ENCODE measurements around the gene CACNG4.

The CACNG4 gene

DNA sequence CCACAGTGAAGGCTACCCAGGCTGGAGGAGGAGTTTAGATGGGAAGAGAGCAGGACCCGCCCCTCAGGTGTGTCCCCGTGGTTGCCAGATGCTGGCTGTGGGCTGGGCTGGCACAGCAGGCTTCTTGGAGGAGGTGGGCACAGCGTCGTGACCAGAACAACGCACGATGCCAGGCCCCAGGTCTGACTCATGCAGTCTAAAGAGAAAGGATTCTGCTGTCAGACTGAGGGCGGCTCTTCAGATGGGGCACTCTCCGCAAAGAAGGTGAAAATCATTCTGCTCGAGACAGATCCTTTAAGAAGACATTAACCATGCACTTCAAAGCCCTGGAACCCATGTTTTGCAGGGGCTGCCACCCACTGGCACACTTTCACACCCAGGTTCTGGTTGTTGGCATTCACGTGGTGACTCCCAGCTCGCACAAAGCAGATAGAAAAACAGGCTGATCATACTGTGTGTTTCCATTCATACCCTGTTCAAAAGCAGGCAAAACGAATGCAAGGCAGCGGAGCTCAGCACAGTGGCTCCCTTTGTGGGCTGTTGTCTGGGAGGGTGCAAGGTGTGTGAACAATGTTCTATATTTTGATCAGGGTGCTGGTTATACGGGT is 19.0 kb downstream of the CACNG4 start:
- no peaks in the 10 kb centered on the region for H3K79me2 ChIP-seq (ENCODE audit: insufficient read depth, low read length)
- no peaks in the 10 kb centered on the region for H3K27me3 ChIP-seq (ENCODE audit: insufficient read depth, low read length, poor library complexity, severe bottlenecking)
- TF ChIP-seq, protein P1, sequence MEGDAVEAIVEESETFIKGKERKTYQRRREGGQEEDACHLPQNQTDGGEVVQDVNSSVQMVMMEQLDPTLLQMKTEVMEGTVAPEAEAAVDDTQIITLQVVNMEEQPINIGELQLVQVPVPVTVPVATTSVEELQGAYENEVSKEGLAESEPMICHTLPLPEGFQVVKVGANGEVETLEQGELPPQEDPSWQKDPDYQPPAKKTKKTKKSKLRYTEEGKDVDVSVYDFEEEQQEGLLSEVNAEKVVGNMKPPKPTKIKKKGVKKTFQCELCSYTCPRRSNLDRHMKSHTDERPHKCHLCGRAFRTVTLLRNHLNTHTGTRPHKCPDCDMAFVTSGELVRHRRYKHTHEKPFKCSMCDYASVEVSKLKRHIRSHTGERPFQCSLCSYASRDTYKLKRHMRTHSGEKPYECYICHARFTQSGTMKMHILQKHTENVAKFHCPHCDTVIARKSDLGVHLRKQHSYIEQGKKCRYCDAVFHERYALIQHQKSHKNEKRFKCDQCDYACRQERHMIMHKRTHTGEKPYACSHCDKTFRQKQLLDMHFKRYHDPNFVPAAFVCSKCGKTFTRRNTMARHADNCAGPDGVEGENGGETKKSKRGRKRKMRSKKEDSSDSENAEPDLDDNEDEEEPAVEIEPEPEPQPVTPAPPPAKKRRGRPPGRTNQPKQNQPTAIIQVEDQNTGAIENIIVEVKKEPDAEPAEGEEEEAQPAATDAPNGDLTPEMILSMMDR (conservative IDR thresholded peaks at IDR 0.05; ENCODE audit: low read length) = no peak
- no peak for TF ChIP-seq EZH2phosphoT487 (IDR thresholded peaks at IDR 0.05; ENCODE audit: borderline replicate concordance)
- no peaks in the 10 kb centered on the region for H3K36me3 ChIP-seq (ENCODE audit: insufficient read depth, low read length)
- H3K9me2 ChIP-seq (replicated peaks; ENCODE audit: low read depth, low read length) = no peaks in the 10 kb centered on the region
- H2AFZ ChIP-seq (ENCODE audit: low read length) = no peak overlapping the region
- no peaks in the 10 kb centered on the region for H3K4me1 ChIP-seq (ENCODE audit: insufficient read depth, low read length, poor library complexity, severe bottlenecking)
- H3K4me3 ChIP-seq (ENCODE audit: low read length, poor library complexity, severe bottlenecking) = no peak overlapping the region
- no peaks in the 10 kb centered on the region for H3K9me3 ChIP-seq (ENCODE audit: insufficient read depth, low read depth, low read length)
- H3K9ac ChIP-seq (ENCODE audit: low read depth, low read length, poor library complexity, severe bottlenecking) = no peak overlapping the region
- H3F3A ChIP-seq (ENCODE audit: low read depth) = no peaks in the 10 kb centered on the region
- H4K20me1 ChIP-seq (ENCODE audit: insufficient read depth, low read length, poor library complexity, severe bottlenecking) = no peaks in the 10 kb centered on the region
- H3K4me2 ChIP-seq (ENCODE audit: low read depth, low read length, poor library complexity, severe bottlenecking) = no peak overlapping the region

DNA sequence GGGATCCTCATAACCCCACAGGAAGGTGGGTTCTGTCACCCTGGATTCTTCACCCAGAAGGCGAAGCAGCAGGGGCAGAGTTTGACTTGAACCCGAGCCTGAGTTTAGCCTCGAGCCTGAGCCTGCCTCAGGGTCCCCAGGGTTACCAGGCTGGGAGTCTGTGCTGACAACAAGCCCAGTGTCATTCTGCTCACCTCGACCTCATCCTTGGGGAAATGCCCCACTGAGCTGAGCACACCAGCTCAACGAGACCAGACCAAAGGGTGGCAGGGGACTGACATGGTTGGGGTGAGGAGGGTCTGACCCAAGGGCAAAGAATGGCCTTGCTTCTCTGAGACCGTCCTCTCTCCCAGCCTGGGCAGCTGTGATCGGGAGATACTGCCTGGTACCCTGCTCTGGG is 20.2 kb downstream of the CACNG4 start:
- no peaks in the 10 kb centered on the region for H3K36me3 ChIP-seq (ENCODE audit: insufficient read depth, low read length)
- H3K4me1 ChIP-seq (ENCODE audit: insufficient read depth, low read length, poor library complexity, severe bottlenecking) = no peaks in the 10 kb centered on the region
- no peak overlapping the region for H3K4me2 ChIP-seq (ENCODE audit: low read depth, low read length, poor library complexity, severe bottlenecking)
- no peak overlapping the region for H3K9ac ChIP-seq (ENCODE audit: low read depth, low read length, poor library complexity, severe bottlenecking)
- no peaks in the 10 kb centered on the region for H3K27me3 ChIP-seq (ENCODE audit: insufficient read depth, low read length, poor library complexity, severe bottlenecking)
- H2AFZ ChIP-seq (ENCODE audit: low read length) = no peak overlapping the region
- H3K4me3 ChIP-seq (ENCODE audit: low read length, poor library complexity, severe bottlenecking) = no peak overlapping the region
- TF ChIP-seq, protein P1 (conservative IDR thresholded peaks at IDR 0.05; ENCODE audit: low read length) = no peak
- TF ChIP-seq EZH2phosphoT487 (IDR thresholded peaks at IDR 0.05; ENCODE audit: borderline replicate concordance) = no peak
- H3F3A ChIP-seq (ENCODE audit: low read depth) = no peaks in the 10 kb centered on the region
- no peaks in the 10 kb centered on the region for H3K9me3 ChIP-seq (ENCODE audit: insufficient read depth, low read depth, low read length)
- H3K79me2 ChIP-seq (ENCODE audit: insufficient read depth, low read length) = no peaks in the 10 kb centered on the region
- no peaks in the 10 kb centered on the region for H4K20me1 ChIP-seq (ENCODE audit: insufficient read depth, low read length, poor library complexity, severe bottlenecking)
- H3K9me2 ChIP-seq (replicated peaks; ENCODE audit: low read depth, low read length) = no peaks in the 10 kb centered on the region

DNA sequence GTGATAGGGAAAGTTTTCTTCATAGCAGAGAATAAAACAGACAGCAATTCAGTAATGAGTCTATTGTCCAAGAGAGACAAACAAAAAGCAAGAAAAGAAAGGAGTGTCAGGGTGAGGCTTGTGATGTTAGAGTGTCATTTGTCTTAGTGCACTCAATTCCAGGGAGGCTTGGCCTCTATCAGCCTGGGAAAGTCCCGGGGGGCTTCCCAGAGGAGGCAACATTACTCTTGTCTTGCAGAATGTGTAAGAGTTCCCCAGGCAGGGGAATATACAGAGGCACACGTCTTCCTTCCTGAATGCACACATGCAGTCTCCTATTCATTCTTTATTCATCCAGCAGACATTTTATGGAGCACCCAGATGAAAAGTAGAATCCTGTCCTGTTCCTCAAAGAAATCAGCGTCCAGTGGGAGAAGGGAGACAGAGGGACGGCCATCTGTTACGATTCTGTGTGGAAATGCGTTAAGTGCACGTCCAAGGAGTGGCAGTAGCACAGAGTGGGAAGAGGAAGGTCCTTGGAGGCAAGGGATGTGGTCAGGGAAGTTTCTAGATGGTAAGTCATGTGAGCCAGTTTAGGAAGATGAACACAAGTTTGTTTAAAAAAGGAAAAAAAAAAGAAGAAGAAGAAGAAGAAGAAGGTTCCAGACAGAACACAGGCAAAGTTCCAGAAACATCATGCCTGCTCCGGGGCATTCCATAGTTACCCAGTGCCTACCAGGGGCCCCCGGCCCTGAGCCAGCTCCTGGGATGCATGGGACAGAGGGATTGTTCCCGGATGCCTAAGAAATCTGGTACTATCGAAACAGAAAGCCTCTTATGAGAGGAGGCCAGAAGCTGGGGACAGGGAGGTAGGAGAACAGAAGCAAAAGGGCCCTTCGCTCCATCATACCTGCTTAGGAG is 21.1 kb downstream of the CACNG4 start:
- no peaks in the 10 kb centered on the region for H3F3A ChIP-seq (ENCODE audit: low read depth)
- no peaks in the 10 kb centered on the region for H3K36me3 ChIP-seq (ENCODE audit: insufficient read depth, low read length)
- H3K9ac ChIP-seq (ENCODE audit: low read depth, low read length, poor library complexity, severe bottlenecking) = no peak overlapping the region
- no peaks in the 10 kb centered on the region for H3K79me2 ChIP-seq (ENCODE audit: insufficient read depth, low read length)
- H3K4me1 ChIP-seq (ENCODE audit: insufficient read depth, low read length, poor library complexity, severe bottlenecking) = no peaks in the 10 kb centered on the region
- no peak overlapping the region for H3K4me3 ChIP-seq (ENCODE audit: low read length, poor library complexity, severe bottlenecking)
- TF ChIP-seq EZH2phosphoT487 (IDR thresholded peaks at IDR 0.05; ENCODE audit: borderline replicate concordance) = no peak
- TF ChIP-seq, protein P1 (conservative IDR thresholded peaks at IDR 0.05; ENCODE audit: low read length) = no peak
- H2AFZ ChIP-seq (ENCODE audit: low read length) = no peak overlapping the region
- no peaks in the 10 kb centered on the region for H3K9me3 ChIP-seq (ENCODE audit: insufficient read depth, low read depth, low read length)
- H3K4me2 ChIP-seq (ENCODE audit: low read depth, low read length, poor library complexity, severe bottlenecking) = no peak overlapping the region
- H3K9me2 ChIP-seq (replicated peaks; ENCODE audit: low read depth, low read length) = no peaks in the 10 kb centered on the region
- no peaks in the 10 kb centered on the region for H4K20me1 ChIP-seq (ENCODE audit: insufficient read depth, low read length, poor library complexity, severe bottlenecking)
- H3K27me3 ChIP-seq (ENCODE audit: insufficient read depth, low read length, poor library complexity, severe bottlenecking) = no peaks in the 10 kb centered on the region
